GM18907 (cell line): ENCODE measurements around the gene PDXDC1.
"Not testable (repeated sequence)": the region's sequence is repeated elsewhere in the genome, so short reads cannot be mapped to it uniquely, and the experiment has no call there.

ENCODE experiments used
- ATAC-seq: cut with Tn5 transposase; IDR thresholded peaks from one replicate; pipeline ENCODE4 v1.9.1; 2021; ENCODE audit warnings: mild to moderate bottlenecking, moderate library complexity; ENCODE audit not compliant: unreplicated experiment

Gene PDXDC1

GRCh38 chr16:15062085-15062810 lies 87.4 kb downstream of the PDXDC1 start:
- ATAC-seq = not testable (repeated sequence)

- ATAC-seq = not testable (repeated sequence)
Measured at GRCh38 chr16:15065961-15066360, 91.1 kb downstream of the PDXDC1 start.

- ATAC-seq = not testable (repeated sequence)
Measured at GRCh38 chr16:15066690-15067089, 91.9 kb downstream of the PDXDC1 start.

GRCh38 chr16:15071013-15071412 lies 96.2 kb downstream of the PDXDC1 start:
- not testable (repeated sequence) for ATAC-seq

- not testable (repeated sequence) for ATAC-seq
Measured at GRCh38 chr16:15071916-15072769, 97.3 kb downstream of the PDXDC1 start.

- no peak for ATAC-seq
Measured at GRCh38 chr16:15073101-15073500, 98.3 kb downstream of the PDXDC1 start.

- not testable (repeated sequence) for ATAC-seq
Measured at GRCh38 chr16:15076161-15076560, 101.3 kb downstream of the PDXDC1 start.

GRCh38 chr16:15080883-15081282 lies 106.1 kb downstream of the PDXDC1 start:
- ATAC-seq = not testable (repeated sequence)

- ATAC-seq = not testable (repeated sequence)
Measured at GRCh38 chr16:15082788-15083187, 108.0 kb downstream of the PDXDC1 start.

GRCh38 chr16:15090663-15091269 lies 115.9 kb downstream of the PDXDC1 start:
- ATAC-seq = not testable (repeated sequence)

- not testable (repeated sequence) for ATAC-seq
Measured at GRCh38 chr16:15093571-15093954, 118.7 kb downstream of the PDXDC1 start.

- peak; percentile 96 for ATAC-seq
Measured at GRCh38 chr16:15093955-15094827, 119.4 kb downstream of the PDXDC1 start, which contains the start of gene RRN3. Gene RRN3, minus strand, starts transcription at chr16:15094272. Its CDS starts 39 bp downstream, at chr16:15094233.

- ATAC-seq = not testable (repeated sequence)
Measured at GRCh38 chr16:15096583-15096972, 121.8 kb downstream of the PDXDC1 start.

- ATAC-seq = not testable (repeated sequence)
Measured at GRCh38 chr16:15099366-15099909, 124.6 kb downstream of the PDXDC1 start.

GRCh38 chr16:15100372-15100987 lies 125.7 kb downstream of the PDXDC1 start:
- not testable (repeated sequence) for ATAC-seq

GRCh38 chr16:15127641-15128425 lies 153.0 kb downstream of the PDXDC1 start:
- ATAC-seq = not testable (repeated sequence)

GRCh38 chr16:15130256-15130932 lies 155.6 kb downstream of the PDXDC1 start:
- not testable (repeated sequence) for ATAC-seq
